Measurements from ENCODE around the gene MORN1.

GRCh38 chr1:2388004-2388913, 3.1 kb downstream of the MORN1 start:
- TF ChIP-seq RAD21 (IDR thresholded peaks at IDR 0.05; ENCODE audit: low read length): no peak
- no peak for TF ChIP-seq FOXM1 (IDR thresholded peaks at IDR 0.05; ENCODE audit: low read depth)
- TF ChIP-seq CTCF (IDR thresholded peaks at IDR 0.05): no peak
- TF ChIP-seq EZH2phosphoT487 (IDR thresholded peaks at IDR 0.05; ENCODE audit: borderline replicate concordance, low read depth): no peak
- TF ChIP-seq EP300 (IDR thresholded peaks at IDR 0.05; ENCODE audit: borderline replicate concordance in 1 of 2, low read depth in 1 of 2, low read length in 1 of 2): no peak
- TF ChIP-seq POLR2AphosphoS5 (IDR thresholded peaks at IDR 0.05; ENCODE audit: low read depth, low read length): no peak
- no peak for TF ChIP-seq REST (IDR thresholded peaks at IDR 0.05; ENCODE audit: low read depth, low read length)
- no peak for TF ChIP-seq SIN3A (IDR thresholded peaks at IDR 0.05; ENCODE audit: borderline replicate concordance, low read depth, low read length)
- no peak for TF ChIP-seq TEAD4 (IDR thresholded peaks at IDR 0.05; ENCODE audit: borderline replicate concordance, insufficient read depth)
- no peak for TF ChIP-seq USF2 (IDR thresholded peaks at IDR 0.05; ENCODE audit: borderline replicate concordance, low read depth, low read length)
- TF ChIP-seq USF1 (IDR thresholded peaks at IDR 0.05; ENCODE audit: borderline replicate concordance, low read depth): no peak
- TF ChIP-seq GABPA (IDR thresholded peaks at IDR 0.05; ENCODE audit: low read depth): no peak
- no peak for TF ChIP-seq TCF12 (IDR thresholded peaks at IDR 0.05)

All from SK-N-SH (cell line).